Neuron (in vitro differentiated cells): ENCODE measurements around the gene SH3BP1.
"Not testable (repeated sequence)": the region's sequence is repeated elsewhere in the genome, so short reads cannot be mapped to it uniquely, and the experiment has no call there.

Source experiments
- H2AFZ ChIP-seq: one replicate; pipeline ENCODE4 v1.6.1; 2013; ENCODE audit warnings: low read depth, mild to moderate bottlenecking, inconsistent platforms, low read length, moderate library complexity
- H3K27me3 ChIP-seq: one replicate; pipeline ENCODE4 v1.6.1; 2013; ENCODE audit warnings: low read length; ENCODE audit not compliant: insufficient read depth
- H3K36me3 ChIP-seq: one replicate; pipeline ENCODE4 v1.6.1; 2013; ENCODE audit warnings: low read length; ENCODE audit not compliant: insufficient read depth
- H3K4me1 ChIP-seq: one replicate; pipeline ENCODE4 v1.6.1; 2013; ENCODE audit warnings: low read length; ENCODE audit not compliant: insufficient read depth
- H3K4me3 ChIP-seq: 2 replicates; pipeline ENCODE4 v1.5.1; 2013; ENCODE audit warnings: mild to moderate bottlenecking, low read length, moderate library complexity
- H3K9me3 ChIP-seq: one replicate; pipeline ENCODE4 v1.6.1; 2013; ENCODE audit warnings: low read length

Gene SH3BP1

DNA sequence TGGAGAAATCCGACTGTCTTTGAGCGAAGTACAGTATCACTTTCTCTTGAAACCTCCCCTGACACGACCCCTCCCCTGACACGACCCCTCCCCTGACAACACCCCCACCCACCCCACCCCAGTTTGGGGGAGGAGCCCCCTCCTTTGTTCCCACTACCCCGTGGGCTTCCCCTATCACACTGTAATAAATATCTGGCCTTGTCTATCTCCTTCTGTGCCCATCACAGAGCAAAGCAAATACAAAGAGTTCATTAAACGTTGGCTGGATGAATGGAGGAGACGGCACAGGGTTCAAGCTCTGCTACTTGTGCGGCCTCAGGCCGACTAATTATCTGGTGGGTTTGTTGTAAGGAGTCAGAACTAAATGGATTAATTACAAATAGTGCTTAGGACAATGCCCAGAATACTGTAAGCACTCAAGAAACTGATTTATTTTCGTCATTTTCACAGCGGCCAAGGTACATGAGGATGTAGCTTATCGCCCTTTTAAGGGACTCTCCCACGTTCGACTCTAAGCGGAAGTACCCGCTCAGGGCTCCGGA lies 31.5 kb upstream of the SH3BP1 start:
- Histone ChIP-seq H3K4me1 (peaks cover 13% of the 10 kb centered on the region), H3K36me3 (peaks cover 2% of the 10 kb centered on the region), H2AFZ (peak overlapping the region; percentile 72), H3K27me3 (peaks cover 3% of the 10 kb centered on the region), H3K4me3 (peak overlapping the region; percentile 71), H3K9me3 (no peaks in the 10 kb centered on the region)

DNA sequence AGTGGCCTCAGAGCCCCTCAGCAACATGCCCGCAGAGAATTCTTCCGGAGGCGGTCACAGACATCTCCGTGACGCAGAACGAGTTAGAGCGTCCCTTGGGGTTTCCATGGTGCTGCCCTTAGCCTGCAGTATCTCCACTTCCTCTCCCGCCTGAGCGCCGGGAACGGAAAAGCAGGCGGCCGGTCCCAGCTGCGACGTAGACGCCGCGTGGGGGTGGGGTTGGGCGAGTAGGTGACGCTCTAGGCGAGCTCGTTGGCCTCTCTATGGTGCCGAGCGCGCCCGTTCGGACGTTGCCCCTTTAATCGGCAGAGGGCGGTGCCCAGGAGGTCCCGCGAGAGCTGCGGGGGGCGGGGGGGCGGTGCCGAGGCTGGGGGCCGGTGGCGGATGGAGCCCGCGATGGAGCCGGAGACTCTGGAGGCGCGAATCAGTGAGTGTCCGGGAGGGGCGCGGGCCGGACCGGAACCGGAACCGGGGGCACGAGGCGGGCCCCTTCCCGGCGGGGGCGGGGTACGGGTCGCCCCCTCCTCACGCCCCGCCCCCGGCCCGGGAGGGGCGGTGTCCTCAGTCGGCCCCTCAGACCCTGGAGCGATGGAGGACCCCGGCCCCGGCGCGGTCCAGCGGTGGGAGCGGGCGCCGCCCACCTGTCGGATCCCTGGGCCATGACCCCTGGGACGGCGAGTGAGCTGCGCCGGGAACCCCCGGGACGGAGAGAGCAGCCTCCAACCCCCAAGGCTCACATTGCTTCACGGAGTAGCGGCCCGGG lies 30.8 kb upstream of the SH3BP1 start, which contains the start of gene GGA1:
Gene GGA1 (plus strand): TSS at position 358 of the 763 bp plus-strand sequence. CDS start 27 bp downstream, at position 385.
- Histone ChIP-seq H3K36me3 (peaks cover 4% of the 10 kb centered on the region), H2AFZ (peak within 1 kb of the TSS; percentile 72), H3K27me3 (peaks cover 3% of the 10 kb centered on the region), H3K4me1 (peaks cover 13% of the 10 kb centered on the region), H3K4me3 (peak within 1 kb of the TSS; percentile 71), H3K9me3 (no peaks in the 10 kb centered on the region)

DNA sequence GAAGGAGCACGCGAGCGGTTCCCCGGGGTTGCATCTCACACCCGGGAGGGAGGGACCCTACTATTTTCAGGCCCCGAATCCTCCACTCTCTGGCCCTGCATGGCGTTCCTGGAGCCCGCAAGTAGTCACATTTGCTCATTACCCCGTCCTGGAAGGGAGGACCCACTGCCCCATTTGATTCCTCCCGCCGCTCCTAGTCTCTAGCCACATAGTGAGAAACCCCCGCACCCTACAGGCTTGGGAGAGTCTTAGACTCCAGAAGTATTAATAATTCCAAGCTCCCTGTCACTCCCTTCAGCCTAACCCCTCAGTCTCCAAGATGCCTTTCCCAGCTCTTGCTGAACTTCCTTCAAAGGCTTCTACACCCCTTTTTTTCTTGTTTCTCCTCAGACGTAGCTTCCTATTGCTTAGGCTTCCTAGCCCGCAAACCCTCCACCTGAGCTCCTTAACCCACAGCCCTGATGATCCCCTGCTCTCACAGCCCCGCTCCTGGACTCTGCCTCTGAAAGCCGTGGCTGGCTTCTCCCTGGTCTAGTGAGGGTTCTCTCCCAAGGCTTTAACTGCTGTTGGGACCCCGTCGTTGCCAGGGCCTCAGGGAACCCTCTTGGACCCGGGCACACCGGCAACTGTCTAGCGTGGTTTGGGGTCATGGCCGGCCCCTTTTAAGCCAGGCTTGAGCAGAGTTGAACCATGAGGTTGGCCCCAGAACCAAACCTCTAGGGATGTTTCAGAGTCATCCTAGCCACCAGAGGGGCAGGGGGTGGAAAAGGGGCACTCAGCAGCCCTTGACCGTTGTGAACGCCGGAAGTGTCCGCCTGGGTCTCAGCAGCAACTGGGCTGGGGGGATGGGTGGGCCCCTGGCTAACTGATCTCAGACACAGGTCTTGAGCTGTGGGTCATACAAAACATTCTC lies 30.0 kb upstream of the SH3BP1 start:
- no peaks in the 10 kb centered on the region for H3K9me3 ChIP-seq
- peaks cover 13% of the 10 kb centered on the region for H3K4me1 ChIP-seq
- H3K4me3 ChIP-seq: peak overlapping the region; percentile 71

DNA sequence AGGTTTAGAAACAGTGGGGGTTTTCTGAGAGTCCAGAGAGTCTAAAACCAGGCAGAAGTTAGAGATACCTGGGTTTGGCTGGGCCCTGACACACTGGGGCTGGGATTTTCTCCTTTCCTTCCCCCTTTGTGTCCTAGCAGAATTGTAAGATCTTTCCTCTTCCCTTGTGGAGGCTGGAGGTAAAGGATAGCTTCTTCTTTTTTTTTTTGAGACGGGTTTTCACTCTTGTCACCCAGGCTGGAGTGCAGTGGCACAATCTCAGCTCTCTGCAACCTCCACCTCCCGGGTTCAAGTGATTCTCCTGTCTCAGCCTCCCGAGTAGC lies 29.4 kb upstream of the SH3BP1 start:
- Histone ChIP-seq H3K4me3 (peak overlapping the region; percentile 71), H3K36me3 (peaks cover 10% of the 10 kb centered on the region), H3K4me1 (peaks cover 13% of the 10 kb centered on the region)
- H3K9me3 ChIP-seq, H2AFZ ChIP-seq, H3K27me3 ChIP-seq: not testable (repeated sequence)

More for the DNA sequence above, 30.0 kb upstream of the SH3BP1 start:
- Histone ChIP-seq H3K27me3 (peaks cover 3% of the 10 kb centered on the region), H3K36me3 (peaks cover 10% of the 10 kb centered on the region), H2AFZ (peak overlapping the region; percentile 72)

DNA sequence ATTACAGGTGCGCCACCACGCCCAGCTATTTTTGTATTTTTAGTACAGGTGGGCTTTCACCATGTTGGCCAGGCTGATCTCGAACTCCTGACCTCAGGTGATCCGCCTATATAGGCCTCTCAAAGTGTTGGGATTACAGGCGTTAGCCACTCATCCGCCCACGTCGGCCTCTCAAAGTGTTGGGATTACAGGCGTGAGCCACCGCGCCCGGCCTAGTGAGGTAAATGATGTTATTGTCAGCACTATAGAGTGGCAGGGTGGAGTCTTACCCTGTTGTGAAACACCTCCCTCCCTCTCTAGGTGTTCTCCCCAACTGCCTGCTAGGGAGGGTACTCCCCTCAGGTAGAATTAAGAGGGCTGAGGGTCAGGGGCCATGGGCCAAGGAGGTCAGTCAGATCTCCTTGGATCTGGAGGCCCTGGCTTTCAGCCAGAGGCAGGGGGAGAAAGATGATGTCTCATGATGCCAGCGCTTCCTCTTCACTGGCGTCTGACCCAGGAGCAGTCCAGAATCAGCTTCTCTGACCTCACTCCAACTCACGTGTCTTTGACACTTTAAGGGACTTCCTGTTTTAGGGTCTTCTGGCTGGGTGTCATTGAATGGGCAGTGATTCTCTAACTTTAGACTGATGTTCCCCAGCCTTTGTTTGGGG lies 28.9 kb upstream of the SH3BP1 start:
- H3K4me1 ChIP-seq: peaks cover 13% of the 10 kb centered on the region
- no peaks in the 10 kb centered on the region for H3K9me3 ChIP-seq
- peaks cover under 1% of the 10 kb centered on the region for H3K27me3 ChIP-seq
- H2AFZ ChIP-seq: no peak overlapping the region
- H3K4me3 ChIP-seq: no peak overlapping the region
- peaks cover 10% of the 10 kb centered on the region for H3K36me3 ChIP-seq

DNA sequence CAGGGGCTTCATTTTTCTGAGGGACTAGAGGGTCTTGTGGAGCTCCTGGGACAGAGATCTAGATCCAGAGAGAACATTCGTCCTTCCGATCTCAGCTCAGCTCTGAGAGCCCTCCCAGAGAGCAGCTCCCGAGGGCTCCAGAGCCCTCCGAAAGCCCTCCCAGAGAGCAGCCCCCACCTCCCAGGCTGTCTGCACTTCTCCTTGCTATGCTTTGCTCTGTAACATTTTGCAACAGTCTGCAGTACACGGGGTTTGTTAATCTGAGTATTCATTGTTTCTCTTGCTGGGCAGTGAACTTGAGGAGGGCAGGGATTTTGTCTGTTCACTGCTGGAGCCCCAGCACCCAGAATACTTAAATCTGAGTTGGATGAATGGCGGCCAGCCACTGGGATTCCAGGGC lies 28.3 kb upstream of the SH3BP1 start:
- H3K9me3 ChIP-seq: no peaks in the 10 kb centered on the region
- peaks cover 13% of the 10 kb centered on the region for H3K36me3 ChIP-seq
- no peak overlapping the region for H2AFZ ChIP-seq
- H3K27me3 ChIP-seq: no peaks in the 10 kb centered on the region
- H3K4me3 ChIP-seq: no peak overlapping the region
- H3K4me1 ChIP-seq: peaks cover 13% of the 10 kb centered on the region

DNA sequence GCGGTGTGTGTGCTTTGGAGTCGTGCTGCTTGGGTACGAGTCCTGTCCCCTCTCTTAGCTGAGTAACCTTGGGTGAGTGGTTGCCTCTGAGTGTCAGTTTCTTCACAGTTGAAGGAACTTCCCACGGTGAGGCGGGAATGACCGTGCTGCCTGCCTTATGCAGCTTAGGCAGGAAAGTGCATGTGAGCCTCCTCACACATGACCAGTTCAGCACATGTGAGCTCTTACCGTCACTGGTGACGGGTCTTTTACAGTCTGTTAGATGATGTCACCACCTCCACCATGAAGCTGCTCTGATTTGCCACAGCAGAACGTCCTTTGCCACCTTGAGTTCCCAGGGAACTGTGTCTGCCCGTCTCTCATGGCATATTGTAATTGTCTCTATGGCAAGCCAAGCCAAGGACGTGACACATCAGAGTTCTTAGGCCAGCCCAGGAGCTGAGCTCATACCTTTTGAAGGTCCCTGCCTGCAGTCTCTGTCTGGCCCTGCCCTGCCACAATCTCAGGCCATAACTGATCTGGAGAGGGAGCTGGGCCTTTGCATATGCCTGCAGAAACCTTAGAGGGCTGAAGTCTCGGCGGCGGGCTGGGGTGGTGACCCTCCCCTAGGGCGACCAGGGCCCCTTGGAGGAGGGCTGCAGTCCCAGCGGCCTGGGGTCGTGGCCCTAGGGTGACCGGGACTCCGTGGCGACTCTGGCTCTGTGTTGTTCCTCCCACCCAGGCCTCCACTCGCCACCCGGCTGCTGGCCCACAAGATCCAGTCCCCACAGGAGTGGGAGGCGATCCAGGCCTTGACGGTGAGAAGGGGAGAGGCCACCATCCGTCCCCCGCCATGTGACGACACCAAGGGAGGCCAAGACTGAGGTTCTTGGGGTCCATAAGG lies 23.0 kb upstream of the SH3BP1 start:
- H3K36me3 ChIP-seq: peaks cover 57% of the 10 kb centered on the region
- H3K4me3 ChIP-seq: no peak overlapping the region
- H3K27me3 ChIP-seq: no peaks in the 10 kb centered on the region
- no peaks in the 10 kb centered on the region for H3K9me3 ChIP-seq
- H2AFZ ChIP-seq: no peak overlapping the region
- no peaks in the 10 kb centered on the region for H3K4me1 ChIP-seq

DNA sequence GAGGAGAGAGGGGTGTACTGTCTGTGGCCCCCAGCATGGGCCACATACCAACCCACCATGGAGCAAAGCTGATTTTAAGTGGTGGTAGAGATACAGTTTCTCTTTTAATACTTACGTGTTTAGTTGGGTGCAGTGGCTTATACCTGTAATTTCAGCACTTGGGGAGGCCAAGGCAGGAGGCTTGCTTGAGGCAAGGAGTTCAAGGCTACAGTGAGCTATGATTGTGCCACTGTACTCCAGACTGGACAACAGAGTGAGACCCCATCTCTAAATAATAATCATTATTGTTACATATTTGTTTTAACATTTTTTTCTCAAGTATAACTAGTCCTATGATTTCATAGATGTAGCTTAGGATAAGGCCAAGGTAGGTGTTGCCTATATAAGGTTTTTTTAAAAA lies 22.0 kb upstream of the SH3BP1 start:
- Histone ChIP-seq H3K9me3 (no peaks in the 10 kb centered on the region), H3K4me3 (no peak overlapping the region), H2AFZ (no peak overlapping the region), H3K36me3 (peaks cover 61% of the 10 kb centered on the region), H3K4me1 (no peaks in the 10 kb centered on the region), H3K27me3 (no peaks in the 10 kb centered on the region)

DNA sequence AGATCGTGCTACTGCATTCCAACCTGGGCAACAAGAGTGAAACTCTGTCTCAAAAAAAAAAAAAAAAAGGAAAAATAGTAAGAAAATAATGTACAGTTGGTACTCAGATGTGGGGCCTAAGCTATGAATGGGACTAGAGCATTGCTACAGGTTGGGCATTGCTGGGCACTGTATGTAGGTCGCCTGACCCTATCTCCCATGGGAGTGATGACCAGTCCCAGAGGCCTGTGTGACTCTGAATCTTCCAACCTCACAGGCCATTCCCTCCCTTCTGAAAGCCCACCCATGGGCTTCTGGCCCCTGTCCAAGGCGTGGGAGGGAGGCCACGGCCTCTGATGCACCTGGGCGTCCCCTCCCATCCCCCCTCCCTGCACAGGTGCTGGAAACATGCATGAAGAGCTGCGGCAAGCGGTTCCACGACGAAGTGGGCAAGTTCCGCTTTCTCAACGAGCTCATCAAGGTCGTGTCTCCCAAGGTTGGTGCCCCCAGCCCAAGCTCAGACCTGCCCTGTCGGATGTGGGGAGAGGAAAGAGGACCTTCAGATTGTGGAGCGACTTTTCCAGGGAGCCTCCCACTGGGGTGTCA lies 21.3 kb upstream of the SH3BP1 start:
- peaks cover 57% of the 10 kb centered on the region for H3K36me3 ChIP-seq
- no peaks in the 10 kb centered on the region for H3K27me3 ChIP-seq
- no peaks in the 10 kb centered on the region for H3K9me3 ChIP-seq
- H3K4me1 ChIP-seq: no peaks in the 10 kb centered on the region
- H3K4me3 ChIP-seq: no peak overlapping the region
- H2AFZ ChIP-seq: no peak overlapping the region

DNA sequence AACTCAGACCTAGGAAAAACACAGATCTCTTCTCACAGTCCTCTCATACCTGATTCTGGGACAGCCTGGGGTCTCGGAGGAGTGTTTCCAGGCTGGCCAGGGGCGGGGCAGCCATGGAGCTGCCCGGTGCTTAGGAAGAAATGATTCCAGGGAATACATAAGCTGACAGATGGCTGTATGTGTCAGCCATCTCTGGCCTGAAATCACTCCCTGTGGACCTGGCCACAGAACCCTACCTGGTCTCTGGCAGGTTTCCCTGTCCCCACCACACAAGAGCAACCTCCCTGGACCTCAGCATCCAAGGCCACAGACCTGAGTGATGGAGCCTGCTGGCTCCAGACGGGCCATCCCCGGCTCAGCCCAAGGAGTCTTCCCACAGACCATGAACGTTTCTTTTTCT lies 20.8 kb upstream of the SH3BP1 start:
- Histone ChIP-seq H3K4me1 (peaks cover under 1% of the 10 kb centered on the region), H3K27me3 (no peaks in the 10 kb centered on the region), H3K4me3 (no peak overlapping the region), H2AFZ (no peak overlapping the region), H3K36me3 (peaks cover 57% of the 10 kb centered on the region), H3K9me3 (no peaks in the 10 kb centered on the region)

DNA sequence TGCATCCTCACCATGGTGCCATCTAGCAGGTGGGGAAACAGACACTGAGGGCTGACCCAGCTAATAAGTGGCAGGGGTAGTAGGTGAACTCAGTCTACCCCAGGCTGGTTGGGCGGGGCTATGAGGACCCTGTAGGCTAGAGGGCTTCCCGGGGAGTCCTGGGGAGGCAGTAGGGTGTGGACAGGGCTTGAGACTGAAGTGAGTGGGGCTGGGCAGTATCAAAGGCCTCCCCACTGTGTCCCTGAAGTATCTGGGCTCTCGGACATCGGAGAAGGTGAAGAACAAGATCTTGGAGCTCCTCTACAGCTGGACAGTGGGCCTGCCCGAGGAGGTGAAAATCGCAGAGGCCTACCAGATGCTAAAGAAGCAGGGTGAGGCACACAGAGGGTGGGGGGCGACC lies 19.5 kb upstream of the SH3BP1 start:
- Histone ChIP-seq H3K4me3 (no peak overlapping the region), H3K36me3 (peaks cover 58% of the 10 kb centered on the region), H3K9me3 (no peaks in the 10 kb centered on the region), H3K4me1 (peaks cover 5% of the 10 kb centered on the region), H3K27me3 (no peaks in the 10 kb centered on the region), H2AFZ (no peak overlapping the region)

DNA sequence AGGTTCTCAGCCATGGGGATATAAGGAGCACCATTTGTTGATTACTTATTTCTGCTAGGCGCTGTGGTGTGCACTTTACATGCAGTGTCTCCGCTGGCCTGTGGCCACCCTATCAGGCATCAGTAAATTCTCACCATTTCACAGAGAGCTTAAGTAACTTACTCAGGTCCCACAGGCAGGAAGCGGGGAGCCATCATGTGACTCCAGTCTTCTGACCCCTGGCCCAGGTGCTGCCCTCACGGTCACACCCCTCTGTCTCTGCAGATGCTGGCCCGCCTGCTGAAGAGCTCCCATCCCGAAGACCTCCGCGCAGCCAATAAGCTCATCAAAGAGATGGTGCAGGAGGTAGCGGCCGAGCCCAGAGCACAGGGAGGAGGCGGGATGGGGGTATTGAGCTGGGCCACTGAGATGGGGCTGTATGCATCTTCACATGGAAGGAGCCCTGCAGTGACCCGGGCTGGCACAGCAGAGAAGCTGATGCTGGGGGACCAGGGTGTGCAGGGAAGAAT lies 18.1 kb upstream of the SH3BP1 start:
- Histone ChIP-seq H3K4me3 (no peak overlapping the region), H2AFZ (no peak overlapping the region), H3K27me3 (no peaks in the 10 kb centered on the region), H3K9me3 (no peaks in the 10 kb centered on the region), H3K36me3 (peaks cover 60% of the 10 kb centered on the region), H3K4me1 (peaks cover 5% of the 10 kb centered on the region)
